Measurements from ENCODE around the gene ARFGAP2.

DNA sequence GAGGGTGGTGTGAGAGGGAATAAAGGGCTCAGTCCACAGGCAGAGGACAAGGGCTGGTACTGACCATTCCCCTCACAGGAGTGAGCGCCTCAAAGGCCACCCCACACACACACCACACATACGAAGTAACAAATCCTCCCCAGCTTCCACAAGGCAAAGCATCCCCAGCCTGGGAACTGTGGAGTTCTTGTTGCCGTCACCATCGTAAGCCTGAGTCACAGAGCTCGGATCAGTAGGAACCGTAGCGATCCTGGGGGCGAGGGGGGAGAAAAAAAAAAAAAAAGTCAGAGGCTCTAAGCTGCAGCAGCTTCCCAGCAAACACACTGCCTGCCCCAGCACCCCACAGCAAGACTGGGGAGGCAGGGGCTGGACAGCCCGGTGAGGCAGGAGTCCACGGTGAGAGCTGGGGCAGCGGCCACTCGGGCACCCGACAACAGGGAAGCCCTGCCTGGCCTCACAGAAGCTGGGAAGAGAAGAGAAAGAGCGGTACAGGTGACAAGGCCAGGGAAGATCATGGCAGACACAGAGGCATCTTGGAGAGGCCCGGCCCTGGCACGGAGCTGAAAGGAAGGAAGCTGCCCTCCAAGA, 11.3 kb downstream of the ARFGAP2 start:
- TF ChIP-seq POLR2AphosphoS5 (IDR thresholded peaks at IDR 0.05) (no peak), CTCF (IDR thresholded peaks at IDR 0.05) (no peak)
